Measurements from ENCODE around the gene NAT9.
A peak's percentile ranks its signal among the peaks of the same experiment; 100 is the strongest.

NAT9 gene

DNA sequence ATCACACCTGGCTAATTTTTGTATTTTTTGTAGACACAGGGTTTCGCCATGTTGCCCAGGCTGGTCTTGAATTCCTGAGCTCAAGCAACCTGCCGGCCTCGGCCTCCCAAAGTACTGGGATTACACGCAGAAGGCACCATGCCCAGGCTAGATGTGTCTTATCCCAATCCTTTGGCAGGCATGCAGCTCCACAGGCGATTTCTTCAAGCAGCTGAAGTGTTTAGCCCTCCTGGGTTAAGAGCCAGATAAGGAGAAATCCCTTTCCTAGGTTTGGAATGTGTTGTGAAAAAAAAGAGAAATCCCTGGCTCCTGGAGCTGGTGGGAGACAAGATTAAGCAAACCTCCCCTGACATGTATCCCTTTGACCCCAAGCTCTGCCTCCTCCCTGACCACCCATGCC, 29.8 kb downstream of the NAT9 start:
- Histone ChIP-seq H3K4me3 (ENCODE audit: low read depth, low read length, poor library complexity, severe bottlenecking) (no peak overlapping the region), H2AFZ (ENCODE audit: low read length) (no peak overlapping the region), H3K9ac (ENCODE audit: low read length) (no peak overlapping the region), H3K9me3 (ENCODE audit: low read length) (no peaks in the 10 kb centered on the region), H3K4me1 (ENCODE audit: insufficient read depth, low read length, severe bottlenecking) (peaks cover 29% of the 10 kb centered on the region), H3F3A (ENCODE audit: insufficient read depth, low read length) (no peaks in the 10 kb centered on the region), H3K27me3 (ENCODE audit: insufficient read depth, low read length) (no peaks in the 10 kb centered on the region), H3K4me2 (ENCODE audit: low read length) (no peak overlapping the region), H3K36me3 (ENCODE audit: insufficient read depth, low read length) (no peaks in the 10 kb centered on the region), H4K20me1 (ENCODE audit: insufficient read depth, low read length) (no peaks in the 10 kb centered on the region), H3K9me2 (ENCODE audit: low read depth, low read length) (no peaks in the 10 kb centered on the region), H3K27ac (ENCODE audit: low read depth, low read length, poor library complexity, severe bottlenecking) (no peak overlapping the region), H3K79me2 (ENCODE audit: insufficient read depth, low read length) (no peaks in the 10 kb centered on the region)
- TF ChIP-seq, protein P1, sequence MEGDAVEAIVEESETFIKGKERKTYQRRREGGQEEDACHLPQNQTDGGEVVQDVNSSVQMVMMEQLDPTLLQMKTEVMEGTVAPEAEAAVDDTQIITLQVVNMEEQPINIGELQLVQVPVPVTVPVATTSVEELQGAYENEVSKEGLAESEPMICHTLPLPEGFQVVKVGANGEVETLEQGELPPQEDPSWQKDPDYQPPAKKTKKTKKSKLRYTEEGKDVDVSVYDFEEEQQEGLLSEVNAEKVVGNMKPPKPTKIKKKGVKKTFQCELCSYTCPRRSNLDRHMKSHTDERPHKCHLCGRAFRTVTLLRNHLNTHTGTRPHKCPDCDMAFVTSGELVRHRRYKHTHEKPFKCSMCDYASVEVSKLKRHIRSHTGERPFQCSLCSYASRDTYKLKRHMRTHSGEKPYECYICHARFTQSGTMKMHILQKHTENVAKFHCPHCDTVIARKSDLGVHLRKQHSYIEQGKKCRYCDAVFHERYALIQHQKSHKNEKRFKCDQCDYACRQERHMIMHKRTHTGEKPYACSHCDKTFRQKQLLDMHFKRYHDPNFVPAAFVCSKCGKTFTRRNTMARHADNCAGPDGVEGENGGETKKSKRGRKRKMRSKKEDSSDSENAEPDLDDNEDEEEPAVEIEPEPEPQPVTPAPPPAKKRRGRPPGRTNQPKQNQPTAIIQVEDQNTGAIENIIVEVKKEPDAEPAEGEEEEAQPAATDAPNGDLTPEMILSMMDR (IDR thresholded peaks at IDR 0.05; ENCODE audit: low read length), result no peak
- TF ChIP-seq EZH2 (IDR thresholded peaks at IDR 0.05; ENCODE audit: borderline replicate concordance, low read length), result no peak

DNA sequence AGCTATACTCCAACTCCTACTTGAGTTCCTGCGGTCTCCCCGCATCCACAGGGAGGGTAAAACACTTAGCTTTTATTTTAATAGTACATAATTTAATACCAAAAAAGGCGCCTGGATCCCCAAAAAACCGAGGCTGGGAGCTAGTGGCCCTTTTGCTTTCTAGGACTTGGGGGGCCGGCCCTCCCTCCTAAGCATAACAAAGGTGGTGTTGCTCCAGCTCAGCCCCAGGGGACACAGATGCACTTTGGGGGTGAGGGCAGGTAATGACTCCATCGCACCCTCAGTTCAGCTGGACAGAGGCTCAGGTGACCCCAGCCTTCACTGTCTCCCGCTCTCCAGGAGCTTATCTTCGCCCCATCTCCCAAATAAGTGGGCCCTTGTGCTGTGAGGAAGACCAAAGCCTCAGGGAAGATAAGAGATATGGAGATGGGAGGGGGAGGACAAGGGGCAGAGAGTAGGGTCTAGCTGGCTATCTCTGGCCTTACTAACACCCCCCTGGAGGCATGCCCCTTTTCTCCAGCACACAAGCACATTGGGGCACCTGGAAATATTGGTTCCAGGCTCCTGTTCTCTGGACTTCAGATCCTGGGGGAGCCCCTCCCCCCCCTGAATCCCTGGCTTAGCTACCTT, 30.5 kb downstream of the NAT9 start:
- H3K4me1 ChIP-seq (ENCODE audit: insufficient read depth, low read length, severe bottlenecking), result peaks cover 29% of the 10 kb centered on the region

DNA sequence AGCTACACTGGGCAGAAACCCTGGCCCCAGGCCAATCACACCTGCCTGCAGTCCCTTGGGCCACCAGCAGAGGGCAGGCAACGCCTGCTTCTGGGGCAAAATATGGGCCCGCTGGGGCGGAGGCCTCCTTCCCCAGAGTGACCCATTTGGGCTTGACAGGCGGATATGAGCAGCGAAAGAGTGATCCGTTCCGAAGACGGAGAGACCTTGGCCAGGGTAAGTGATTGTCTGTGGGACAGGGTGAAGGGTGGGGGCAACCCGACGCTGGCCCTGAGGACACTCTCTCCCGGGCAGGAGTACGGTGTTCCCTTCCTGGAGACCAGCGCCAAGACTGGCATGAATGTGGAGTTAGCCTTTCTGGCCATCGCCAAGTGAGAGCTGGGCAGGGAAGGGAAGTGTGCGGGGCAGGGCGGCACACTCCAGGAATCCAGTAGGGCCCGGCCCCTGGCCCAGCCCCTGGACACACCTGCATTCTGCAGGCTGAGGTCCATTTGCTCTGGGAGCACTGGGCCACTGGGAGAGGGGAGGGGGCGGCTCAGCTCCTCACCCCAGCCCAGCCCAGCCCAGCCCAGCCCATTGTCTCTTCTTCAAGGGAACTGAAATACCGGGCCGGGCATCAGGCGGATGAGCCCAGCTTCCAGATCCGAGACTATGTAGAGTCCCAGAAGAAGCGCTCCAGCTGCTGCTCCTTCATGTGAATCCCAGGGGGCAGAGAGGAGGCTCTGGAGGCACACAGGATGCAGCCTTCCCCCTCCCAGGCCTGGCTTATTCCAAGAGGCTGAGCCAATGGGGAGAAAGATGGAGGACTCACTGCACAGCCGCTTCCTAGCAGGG, 31.2 kb downstream of the NAT9 start:
- Histone ChIP-seq H2AFZ (ENCODE audit: low read length) (no peak overlapping the region), H3K9ac (ENCODE audit: low read length) (no peak overlapping the region), H4K20me1 (ENCODE audit: insufficient read depth, low read length) (no peaks in the 10 kb centered on the region), H3K27ac (ENCODE audit: low read depth, low read length, poor library complexity, severe bottlenecking) (no peak overlapping the region), H3K4me2 (ENCODE audit: low read length) (no peak overlapping the region), H3F3A (ENCODE audit: insufficient read depth, low read length) (no peaks in the 10 kb centered on the region), H3K4me1 (ENCODE audit: insufficient read depth, low read length, severe bottlenecking) (peaks cover 24% of the 10 kb centered on the region), H3K4me3 (ENCODE audit: low read depth, low read length, poor library complexity, severe bottlenecking) (no peak overlapping the region), H3K79me2 (ENCODE audit: insufficient read depth, low read length) (no peaks in the 10 kb centered on the region), H3K9me2 (ENCODE audit: low read depth, low read length) (no peaks in the 10 kb centered on the region), H3K27me3 (ENCODE audit: insufficient read depth, low read length) (no peaks in the 10 kb centered on the region), H3K36me3 (ENCODE audit: insufficient read depth, low read length) (no peaks in the 10 kb centered on the region), H3K9me3 (ENCODE audit: low read length) (no peaks in the 10 kb centered on the region)
- no peak for TF ChIP-seq EZH2 (IDR thresholded peaks at IDR 0.05; ENCODE audit: borderline replicate concordance, low read length)
- TF ChIP-seq, protein P1 (IDR thresholded peaks at IDR 0.05; ENCODE audit: low read length), result peak; percentile 98

More for the DNA sequence above, 30.5 kb downstream of the NAT9 start:
- Histone ChIP-seq H3K9me2 (ENCODE audit: low read depth, low read length) (no peaks in the 10 kb centered on the region), H3K79me2 (ENCODE audit: insufficient read depth, low read length) (no peaks in the 10 kb centered on the region), H3K36me3 (ENCODE audit: insufficient read depth, low read length) (no peaks in the 10 kb centered on the region), H3F3A (ENCODE audit: insufficient read depth, low read length) (no peaks in the 10 kb centered on the region), H4K20me1 (ENCODE audit: insufficient read depth, low read length) (no peaks in the 10 kb centered on the region), H3K4me2 (ENCODE audit: low read length) (no peak overlapping the region), H2AFZ (ENCODE audit: low read length) (no peak overlapping the region), H3K9me3 (ENCODE audit: low read length) (no peaks in the 10 kb centered on the region), H3K9ac (ENCODE audit: low read length) (no peak overlapping the region), H3K27me3 (ENCODE audit: insufficient read depth, low read length) (no peaks in the 10 kb centered on the region), H3K27ac (ENCODE audit: low read depth, low read length, poor library complexity, severe bottlenecking) (no peak overlapping the region), H3K4me3 (ENCODE audit: low read depth, low read length, poor library complexity, severe bottlenecking) (no peak overlapping the region)
- no peak for TF ChIP-seq EZH2 (IDR thresholded peaks at IDR 0.05; ENCODE audit: borderline replicate concordance, low read length)
- TF ChIP-seq, protein P1 (IDR thresholded peaks at IDR 0.05; ENCODE audit: low read length), result no peak

Measured in OCI-LY1 (cell line).